Left ventricle myocardium inferior (tissue), 1 donor: Measurements from ENCODE around the gene COBL. TPM values are rescaled to one million over a fixed set of nuclear protein-coding genes. Genes with fewer than 3 reads are reported as not detected.
A peak's percentile ranks its signal among the peaks of the same experiment; 100 is the strongest.

Experiments
- DNase-seq: peaks from one replicate; pipeline ENCODE4 v3.0.0-alpha.2; 2020
- H3K27ac ChIP-seq: fragments of 200-600 bp; replicated peaks from 2 replicates; pipeline ENCODE4 v1.8.0; 2021
- H3K27me3 ChIP-seq: fragments of 200-600 bp; 2 replicates; pipeline ENCODE4 v1.8.0; 2021; ENCODE audit warnings: low read depth
- H3K36me3 ChIP-seq: fragments of 200-600 bp; 2 replicates; pipeline ENCODE4 v1.8.0; 2021
- H3K4me1 ChIP-seq: fragments of 200-600 bp; 2 replicates; pipeline ENCODE4 v1.8.0; 2021
- H3K4me3 ChIP-seq: fragments of 200-600 bp; 2 replicates; pipeline ENCODE4 v1.8.0; 2021; ENCODE audit warnings: mild to moderate bottlenecking, moderate library complexity
- H3K9me3 ChIP-seq: fragments of 200-600 bp; replicated peaks from 2 replicates; pipeline ENCODE4 v1.8.0; 2021
- CTCF ChIP-seq: fragments of 200-600 bp; IDR thresholded peaks from 2 replicates; pipeline ENCODE4 v1.8.0; 2021; ENCODE audit warnings: antibody characterized with exemption, mild to moderate bottlenecking, borderline replicate concordance
- intact Hi-C: fragments of 100-400 bp; cut with micrococcal nuclease; formaldehyde crosslinking; loops from one replicate; pipeline ENCODE4 v1.11.0; 2022
- total RNA-seq: library from RNA; stranded (reverse); fragmentation: NEBNext Ultra II Directional; extraction: Animal tissue kit (Norgen Biotek cat#: 25700); gene quantifications from one replicate; pipeline ENCODE4 v1.2.1, GENCODE V29; 2021
- donor health status: DM: no; HTN: yes; CAD: no; lungs with severe emphysema.

COBL gene
- total RNA-seq, 1 donor from 2014 or later, result 77.1 TPM

DNA sequence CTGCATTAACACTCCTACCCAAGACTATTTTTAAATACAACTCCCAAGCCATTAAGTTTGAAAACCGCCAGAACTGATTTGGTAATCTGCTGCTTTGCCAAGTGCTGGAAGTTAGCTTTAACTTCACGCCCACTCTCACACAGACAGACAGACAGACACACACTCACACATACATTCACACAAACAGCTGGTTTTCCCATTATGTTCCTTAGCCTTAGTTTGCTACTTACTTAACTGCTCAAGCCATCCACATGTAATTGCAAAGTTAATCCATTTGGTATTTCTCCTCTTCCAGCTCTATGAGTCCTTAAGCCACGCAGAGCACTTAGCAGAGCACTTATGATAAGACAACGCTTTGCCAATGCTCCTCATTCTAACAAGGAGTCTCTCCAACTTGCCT lies 8.3 kb downstream of the COBL start:
- intact Hi-C loops, result no loop called here
- peak overlapping the region; percentile 51 for H3K27ac ChIP-seq
- peak overlapping the region; percentile 14 for H3K4me3 ChIP-seq
- H3K27me3 ChIP-seq, result no peaks in the 10 kb centered on the region
- no peak for TF ChIP-seq CTCF
- peaks cover 50% of the 10 kb centered on the region for H3K4me1 ChIP-seq
- no peaks in the 10 kb centered on the region for H3K36me3 ChIP-seq
- no peaks in the 10 kb centered on the region for H3K9me3 ChIP-seq
- DNase-seq, result no peak

GRCh38 chr7:51307651-51308210 lies 8.9 kb downstream of the COBL start:
- no peaks in the 10 kb centered on the region for H3K27me3 ChIP-seq
- H3K4me3 ChIP-seq, result peak overlapping the region; percentile 14
- H3K9me3 ChIP-seq, result no peaks in the 10 kb centered on the region
- peaks cover 54% of the 10 kb centered on the region for H3K4me1 ChIP-seq
- DNase-seq, result no peak
- H3K27ac ChIP-seq, result peak overlapping the region; percentile 51
- TF ChIP-seq CTCF, result no peak
- no peaks in the 10 kb centered on the region for H3K36me3 ChIP-seq
- intact Hi-C loops, result no loop called here

- intact Hi-C loops, result no loop called here
Measured at GRCh38 chr7:51306761-51307160, 9.8 kb downstream of the COBL start.

DNA sequence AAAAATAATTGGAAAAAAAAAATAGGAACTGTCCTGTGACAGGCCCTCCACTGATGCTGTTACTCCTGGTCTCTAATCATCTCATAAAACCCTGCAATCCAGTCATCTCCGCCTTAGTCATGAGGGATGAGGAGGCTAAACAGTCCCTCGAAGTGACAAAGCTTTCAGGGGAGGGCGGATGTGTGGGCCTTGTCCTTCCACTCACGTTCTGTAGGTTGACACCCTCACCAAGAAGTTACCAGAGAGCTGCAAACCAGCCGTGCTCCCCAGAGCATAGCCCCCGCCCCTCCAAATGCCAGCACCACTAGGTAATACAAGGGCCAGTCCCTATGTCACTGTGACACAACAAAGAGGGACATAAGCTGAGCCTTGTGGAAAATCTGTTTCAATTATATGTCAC lies 11.9 kb downstream of the COBL start:
- no peaks in the 10 kb centered on the region for H3K27me3 ChIP-seq
- no peaks in the 10 kb centered on the region for H3K9me3 ChIP-seq
- H3K36me3 ChIP-seq, result no peaks in the 10 kb centered on the region
- no peak for TF ChIP-seq CTCF
- intact Hi-C loops, result no loop called here
- H3K4me1 ChIP-seq, result peaks cover 76% of the 10 kb centered on the region
- no peak overlapping the region for H3K27ac ChIP-seq
- no peak for DNase-seq
- no peak overlapping the region for H3K4me3 ChIP-seq

More at GRCh38 chr7:51306761-51307160, 9.8 kb downstream of the COBL start:
- Histone ChIP-seq H3K4me3 (no peak overlapping the region), H3K4me1 (peaks cover 62% of the 10 kb centered on the region), H3K9me3 (no peaks in the 10 kb centered on the region), H3K27me3 (no peaks in the 10 kb centered on the region), H3K36me3 (no peaks in the 10 kb centered on the region), H3K27ac (no peak overlapping the region)
- no peak for DNase-seq
- TF ChIP-seq CTCF, result no peak

DNA sequence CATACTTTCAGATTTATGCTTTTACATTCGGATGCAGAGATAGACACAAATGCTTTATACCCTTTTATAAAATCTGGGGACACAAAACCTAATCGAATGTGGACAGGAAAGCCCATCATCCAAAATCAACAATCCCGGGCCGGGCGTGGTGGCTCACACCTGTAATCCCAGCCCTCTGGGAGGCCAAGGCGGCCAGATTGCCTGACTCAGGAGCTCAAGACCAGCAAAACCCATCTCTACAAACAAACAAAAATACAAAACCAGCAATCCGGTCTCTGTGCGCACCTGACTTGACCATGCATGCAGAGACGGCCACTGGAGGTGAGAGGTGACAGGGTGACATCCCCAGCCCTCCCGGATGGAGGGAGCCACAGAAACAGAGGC lies 13.5 kb downstream of the COBL start:
- Histone ChIP-seq H3K36me3 (no peaks in the 10 kb centered on the region), H3K4me1 (peaks cover 60% of the 10 kb centered on the region), H3K9me3 (no peaks in the 10 kb centered on the region), H3K27ac (peak overlapping the region; percentile 79), H3K27me3 (no peaks in the 10 kb centered on the region), H3K4me3 (peak overlapping the region; percentile 11)
- no peak for TF ChIP-seq CTCF
- no peak for DNase-seq
- intact Hi-C loops, result no loop called here

- TF ChIP-seq CTCF, result no peak
- DNase-seq, result no peak
- Histone ChIP-seq H3K9me3 (no peaks in the 10 kb centered on the region), H3K4me3 (no peak overlapping the region), H3K27ac (peak overlapping the region; percentile 79), H3K4me1 (peaks cover 46% of the 10 kb centered on the region), H3K27me3 (no peaks in the 10 kb centered on the region), H3K36me3 (no peaks in the 10 kb centered on the region)
- intact Hi-C loops, result no loop called here
Measured at GRCh38 chr7:51301806-51302205, 14.8 kb downstream of the COBL start.
